Ascending aorta (tissue), 2 donors: ENCODE data around the gene SULT2B1. TPM values are rescaled to one million over a fixed set of nuclear protein-coding genes. Genes with fewer than 3 reads are reported as not detected.
A peak's percentile ranks its signal among the peaks of the same experiment; 100 is the strongest.

Experiments
- DNase-seq, 2 donors: peaks; one replicate each; pipeline ENCODE4 v3.0.0-alpha.2; 2019; ENCODE audit warnings: low spot score in 2 of 2
- H3K27ac ChIP-seq, 2 donors: fragments of 200-600 bp; sonication (generic); one replicate each; pipeline ENCODE4 v1.5.1; 2016 to 2017; ENCODE audit warnings: mild to moderate bottlenecking in 1 of 2
- H3K27me3 ChIP-seq: fragments of 200-600 bp; sonication (generic); one replicate; pipeline ENCODE4 v1.5.1; 2017
- H3K36me3 ChIP-seq, 2 donors: fragments of 200-600 bp; sonication (generic); one replicate each; pipeline ENCODE4 v1.5.1; 2016
- H3K4me1 ChIP-seq, 2 donors: fragments of 200-600 bp; sonication (generic); one replicate each; pipeline ENCODE4 v1.5.1; 2016 to 2017; ENCODE audit warnings: mild to moderate bottlenecking in 1 of 2
- H3K4me3 ChIP-seq, 2 donors: fragments of 200-600 bp; sonication (generic); one replicate each; pipeline ENCODE4 v1.5.1; 2016 to 2017; ENCODE audit warnings: mild to moderate bottlenecking in 1 of 2
- H3K9me3 ChIP-seq, 2 donors: fragments of 200-600 bp; sonication (generic); one replicate each; pipeline ENCODE4 v1.5.1; 2016
- intact Hi-C: fragments of 100-400 bp; cut with DNase I; formaldehyde crosslinking; loops from one replicate; pipeline ENCODE4 v1.15.1; 2023
- total RNA-seq: library from RNA; depleted of rRNA; stranded (reverse); fragments of >200 nt; gene quantifications from one replicate; pipeline ENCODE4 v1.1.0, GENCODE V29; 2016
- TF ChIP-seq, protein P1 (sequence below), 3 experiments: fragments of 200-600 bp in 2 of 3; fragments of 450-650 bp in 1 of 3; sonication (generic) in 2 of 3; IDR thresholded peaks; one replicate each; pipeline ENCODE4 v1.5.1; 2016 to 2019; ENCODE audit warnings: antibody characterized with exemption in 3 of 3, mild to moderate bottlenecking in 1 of 3, moderate library complexity in 1 of 3

The SULT2B1 gene
- total RNA-seq, 1 donor from 2014 or later, result not detected

DNA sequence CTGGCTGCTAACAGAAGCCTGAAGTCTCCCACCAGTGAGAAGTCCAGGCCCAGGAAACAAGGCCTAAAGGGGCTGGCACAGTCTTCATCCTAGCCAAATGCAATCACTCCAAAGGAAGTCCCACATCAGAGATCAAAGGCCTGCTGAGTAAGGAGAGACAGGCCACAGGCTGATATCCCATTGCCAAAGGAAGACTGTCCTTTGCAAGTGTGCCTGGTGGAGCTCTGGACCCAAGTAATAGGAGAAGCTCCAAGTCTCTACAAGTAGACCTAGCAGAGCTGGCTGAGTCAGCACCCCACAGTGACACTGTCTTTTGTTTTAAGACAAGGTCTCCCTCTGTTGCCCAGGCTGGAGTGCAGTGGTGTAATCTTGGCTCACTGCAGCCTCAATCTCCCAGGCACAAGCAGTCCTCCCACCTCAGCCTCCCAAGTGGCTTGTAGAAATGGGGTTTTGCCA is 80.7 kb downstream of the SULT2B1 start:
- H3K4me3 ChIP-seq, result no peak overlapping the region
- TF ChIP-seq, protein P1, sequence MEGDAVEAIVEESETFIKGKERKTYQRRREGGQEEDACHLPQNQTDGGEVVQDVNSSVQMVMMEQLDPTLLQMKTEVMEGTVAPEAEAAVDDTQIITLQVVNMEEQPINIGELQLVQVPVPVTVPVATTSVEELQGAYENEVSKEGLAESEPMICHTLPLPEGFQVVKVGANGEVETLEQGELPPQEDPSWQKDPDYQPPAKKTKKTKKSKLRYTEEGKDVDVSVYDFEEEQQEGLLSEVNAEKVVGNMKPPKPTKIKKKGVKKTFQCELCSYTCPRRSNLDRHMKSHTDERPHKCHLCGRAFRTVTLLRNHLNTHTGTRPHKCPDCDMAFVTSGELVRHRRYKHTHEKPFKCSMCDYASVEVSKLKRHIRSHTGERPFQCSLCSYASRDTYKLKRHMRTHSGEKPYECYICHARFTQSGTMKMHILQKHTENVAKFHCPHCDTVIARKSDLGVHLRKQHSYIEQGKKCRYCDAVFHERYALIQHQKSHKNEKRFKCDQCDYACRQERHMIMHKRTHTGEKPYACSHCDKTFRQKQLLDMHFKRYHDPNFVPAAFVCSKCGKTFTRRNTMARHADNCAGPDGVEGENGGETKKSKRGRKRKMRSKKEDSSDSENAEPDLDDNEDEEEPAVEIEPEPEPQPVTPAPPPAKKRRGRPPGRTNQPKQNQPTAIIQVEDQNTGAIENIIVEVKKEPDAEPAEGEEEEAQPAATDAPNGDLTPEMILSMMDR (IDR thresholded peaks at IDR 0.05), result no peak
- H3K27ac ChIP-seq, result peak overlapping the region in 1 of 2 donors; percentile 94
- intact Hi-C loops, result loop anchor here (10.0 kb wide), 2 partner anchors 1042 to 1222 kb away; partner anchors contain the start of genes PRMT1 and PTOV1
- peaks cover 24 to 50% of the 10 kb centered on the region in 2 donors for H3K4me1 ChIP-seq
- no peak for DNase-seq
- H3K9me3 ChIP-seq, result no peaks in the 10 kb centered on the region
- no peaks in the 10 kb centered on the region for H3K27me3 ChIP-seq
- H3K36me3 ChIP-seq, result peaks cover 0 to 10% of the 10 kb centered on the region in 2 donors

DNA sequence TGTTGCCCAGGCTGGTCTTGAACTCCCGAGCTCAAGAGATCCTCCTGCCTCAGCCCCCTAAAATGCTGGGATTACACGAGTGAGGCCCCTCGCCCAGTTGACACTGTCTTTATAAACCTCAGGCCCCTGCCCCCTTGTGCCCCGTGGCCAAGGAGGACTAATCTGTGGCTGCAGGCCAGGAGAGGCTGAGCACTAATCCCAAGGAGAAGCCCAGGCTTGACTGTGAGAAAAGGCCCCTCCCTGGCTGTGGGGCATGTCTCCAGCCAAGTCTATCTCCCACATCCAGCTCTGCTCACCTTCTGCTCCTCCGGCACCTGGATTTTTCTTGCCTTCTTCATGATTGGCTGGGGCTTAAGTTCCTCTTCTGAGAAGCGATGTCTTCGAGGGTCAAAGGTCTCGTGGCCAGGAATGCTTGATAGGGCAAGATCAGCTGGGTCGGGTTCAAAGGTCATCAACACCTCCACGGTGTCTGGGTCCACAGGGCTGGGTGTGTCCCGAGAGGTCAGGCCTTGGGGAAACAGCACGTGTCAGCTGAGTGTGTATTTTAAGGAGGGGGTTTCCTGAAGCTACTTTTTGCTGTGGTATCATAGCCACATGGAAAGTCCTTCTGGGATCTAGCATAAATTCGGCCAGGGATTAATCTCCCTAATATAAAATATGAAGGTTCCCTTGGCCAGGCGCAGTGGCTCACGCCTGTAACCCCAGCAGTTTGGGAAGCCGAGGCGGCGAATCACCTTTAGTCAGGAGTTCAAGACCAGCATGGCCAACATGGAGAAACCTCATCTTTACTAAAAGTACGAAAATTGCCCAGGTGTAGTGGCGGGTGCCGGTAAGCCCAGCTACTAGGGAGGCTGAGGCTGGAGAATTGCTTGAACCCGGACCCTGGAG is 81.4 kb downstream of the SULT2B1 start:
- H3K4me3 ChIP-seq, result peak overlapping the region in 1 of 2 donors; percentile 34
- no peak for DNase-seq
- H3K4me1 ChIP-seq, result peaks cover 24 to 51% of the 10 kb centered on the region in 2 donors
- no peaks in the 10 kb centered on the region for H3K27me3 ChIP-seq
- H3K9me3 ChIP-seq, result no peaks in the 10 kb centered on the region
- peaks cover 0 to 7% of the 10 kb centered on the region in 2 donors for H3K36me3 ChIP-seq
- TF ChIP-seq, protein P1 (IDR thresholded peaks at IDR 0.05), result no peak
- intact Hi-C loops, result loop anchor here (1.0 to 10.0 kb wide), 3 partner anchors 9 to 1221 kb away; partner anchors contain the start of genes PRMT1 and PTOV1
- H3K27ac ChIP-seq, result peak overlapping the region; percentile 94 to 99

DNA sequence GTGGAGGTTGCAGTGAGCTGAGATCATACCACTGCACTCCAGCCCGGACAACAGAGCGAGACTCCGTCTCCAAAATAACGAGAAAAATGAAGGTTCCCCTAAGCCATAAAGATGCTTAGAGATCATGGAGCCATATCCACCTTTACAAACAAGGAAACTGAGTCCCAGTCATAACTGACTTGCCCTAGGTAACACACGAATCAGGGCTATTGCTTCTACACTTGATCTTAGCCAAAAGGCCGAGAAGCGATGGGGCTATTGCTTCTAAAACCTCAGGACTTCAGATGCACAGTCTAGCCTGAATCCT is 82.0 kb downstream of the SULT2B1 start:
- TF ChIP-seq, protein P1 (IDR thresholded peaks at IDR 0.05), result no peak
- Histone ChIP-seq H3K4me3 (peak overlapping the region; percentile 14 to 34), H3K36me3 (peaks cover 0 to 5% of the 10 kb centered on the region in 2 donors), H3K27ac (peak overlapping the region; percentile 94 to 99), H3K9me3 (no peaks in the 10 kb centered on the region), H3K27me3 (no peaks in the 10 kb centered on the region), H3K4me1 (peaks cover 24 to 56% of the 10 kb centered on the region in 2 donors)
- intact Hi-C loops, result loop anchor here (1.0 to 10.0 kb wide), 3 partner anchors 10 to 1221 kb away; partner anchors contain the start of genes PRMT1 and PTOV1
- DNase-seq, result no peak

DNA sequence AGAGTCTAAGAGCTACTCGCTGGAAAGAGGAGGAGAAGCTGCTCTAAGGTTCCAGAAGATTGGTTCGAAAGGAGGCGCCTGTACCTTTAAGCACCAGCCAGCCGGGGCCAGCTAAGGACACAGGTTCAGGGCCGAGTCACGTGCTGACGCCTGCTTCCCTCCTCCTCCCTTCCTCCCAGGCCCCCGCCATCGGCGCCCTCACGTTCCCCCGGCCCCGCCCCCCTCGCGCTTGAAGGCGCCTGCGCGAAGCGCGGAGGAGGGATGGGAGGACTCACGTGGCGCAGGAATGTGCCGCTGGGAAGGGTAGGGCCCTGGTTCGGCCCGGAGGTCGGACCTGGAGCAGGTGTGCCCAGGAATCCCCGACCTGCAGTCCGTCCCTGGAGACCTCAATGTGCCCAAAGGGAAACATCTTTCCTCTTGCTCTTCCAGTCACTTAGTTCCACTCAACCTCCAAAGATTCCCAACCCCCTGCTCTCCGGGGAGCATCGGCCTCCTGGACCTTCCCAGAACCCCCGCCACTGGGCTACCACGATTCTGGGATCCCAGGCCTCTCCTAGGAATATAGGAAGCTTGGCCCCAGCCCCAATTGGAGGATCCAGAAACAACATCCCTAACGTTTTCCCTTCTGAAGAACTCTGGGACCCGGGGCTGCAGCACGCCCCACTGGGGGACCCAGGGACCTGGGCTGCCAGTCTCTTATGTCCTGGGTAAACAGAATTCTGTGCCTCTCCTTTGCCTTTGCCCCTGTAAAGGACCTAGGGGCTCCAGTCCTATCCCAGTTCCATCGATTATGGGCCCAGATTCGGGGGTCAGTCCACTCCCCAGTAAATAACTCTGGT is 82.7 kb downstream of the SULT2B1 start:
- Histone ChIP-seq H3K4me3 (peak overlapping the region; percentile 66 to 89), H3K27me3 (no peaks in the 10 kb centered on the region), H3K27ac (peak overlapping the region; percentile 94 to 99), H3K36me3 (peaks cover 0 to 5% of the 10 kb centered on the region in 2 donors), H3K4me1 (peaks cover 24 to 56% of the 10 kb centered on the region in 2 donors), H3K9me3 (no peaks in the 10 kb centered on the region)
- peak; percentile 90 to 97 for DNase-seq
- TF ChIP-seq, protein P1 (IDR thresholded peaks at IDR 0.05), result no peak
- intact Hi-C loops, result loop anchor here (1.0 to 10.0 kb wide), 6 partner anchors 10 to 1220 kb away; partner anchors contain the start of genes DKKL1, PRMT1, PTOV1 and RPL18

DNA sequence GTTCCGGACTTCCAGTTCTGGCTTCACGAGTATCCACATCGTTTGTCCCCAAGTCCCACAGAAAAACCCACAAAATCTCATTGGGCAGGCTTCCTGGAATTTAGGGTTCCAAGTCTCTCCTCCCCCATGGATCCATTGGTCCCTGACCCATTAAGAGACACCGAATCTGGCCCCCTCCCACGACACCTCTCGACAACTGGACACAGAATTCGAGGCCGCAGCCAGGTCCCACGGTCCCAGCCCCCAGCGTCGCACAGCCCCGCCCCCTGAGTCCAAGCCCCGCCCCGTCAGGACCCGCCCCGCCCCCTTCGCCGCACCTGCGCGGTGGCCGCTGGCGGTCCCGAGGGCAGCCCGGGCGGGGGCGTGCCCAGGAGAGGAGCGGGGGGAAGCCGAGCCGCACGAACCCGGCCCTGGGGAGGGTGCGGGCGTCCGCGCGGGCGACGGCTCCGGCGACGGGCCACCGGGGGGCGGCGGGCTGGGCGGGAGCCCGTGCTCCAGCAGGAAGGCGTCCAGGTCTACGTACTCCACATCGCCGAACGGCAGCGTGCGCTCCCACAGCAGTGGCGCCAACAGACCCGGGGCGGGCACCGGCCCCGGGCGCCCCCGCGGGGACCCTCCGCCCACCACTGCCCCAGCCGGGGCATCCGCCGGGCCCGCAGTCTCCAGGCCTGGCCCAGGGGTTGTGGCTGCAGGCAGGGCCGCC is 83.4 kb downstream of the SULT2B1 start:
- Histone ChIP-seq H3K4me3 (peak overlapping the region; percentile 66 to 89), H3K27me3 (no peaks in the 10 kb centered on the region), H3K27ac (peak overlapping the region; percentile 94 to 99), H3K36me3 (peaks cover 0 to 5% of the 10 kb centered on the region in 2 donors), H3K9me3 (no peaks in the 10 kb centered on the region), H3K4me1 (peaks cover 24 to 49% of the 10 kb centered on the region in 2 donors)
- intact Hi-C loops, result loop anchor here (1.0 to 10.0 kb wide), 5 partner anchors 16 to 1219 kb away; partner anchors contain the start of genes DKKL1, PRMT1, PTOV1 and RPL18
- TF ChIP-seq, protein P1 (IDR thresholded peaks at IDR 0.05), result no peak
- peak in 1 of 2 donors; percentile 83 for DNase-seq
